AG20443 (cell line): ENCODE results near the gene SPP2.
A peak's percentile ranks its signal among the peaks of the same experiment; 100 is the strongest.

Experiments
- DNase-seq: peaks from one replicate; pipeline ENCODE4 v3.0.0; 2012; ENCODE audit warnings: low spot score, mixed read lengths

The SPP2 gene

DNA sequence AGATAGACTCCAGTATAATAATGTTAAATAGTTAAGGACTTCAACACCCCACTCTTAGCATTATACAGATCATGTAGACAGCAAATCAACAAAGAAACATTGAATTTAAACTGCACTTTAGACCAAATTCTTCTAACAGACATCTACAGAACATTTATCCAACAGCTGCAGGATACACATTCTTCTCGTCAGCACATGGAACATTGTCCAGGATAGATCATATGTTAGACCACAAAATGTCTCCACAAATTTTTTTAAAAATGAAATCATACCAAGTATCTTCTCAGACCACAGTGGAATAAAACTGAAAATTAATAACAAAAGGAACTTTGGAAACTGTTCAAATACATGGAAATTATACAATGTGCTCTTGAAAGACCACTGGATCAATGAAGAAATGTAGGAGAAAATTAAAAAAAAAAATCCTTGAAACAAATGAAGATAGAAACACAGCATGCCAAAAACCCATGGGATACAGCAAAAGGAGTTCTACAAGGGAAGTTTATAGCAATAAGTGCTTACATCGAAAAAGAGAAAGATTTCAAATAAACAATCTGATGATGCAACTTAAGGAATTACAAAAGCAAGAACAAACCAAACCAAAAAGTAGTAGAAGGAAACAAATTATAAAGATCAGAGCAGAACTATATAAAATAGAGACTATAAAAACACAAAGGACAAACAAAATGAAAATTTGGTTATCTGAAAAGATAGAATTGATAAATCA is 12.3 kb upstream of the SPP2 start:
- no peak for DNase-seq

DNA sequence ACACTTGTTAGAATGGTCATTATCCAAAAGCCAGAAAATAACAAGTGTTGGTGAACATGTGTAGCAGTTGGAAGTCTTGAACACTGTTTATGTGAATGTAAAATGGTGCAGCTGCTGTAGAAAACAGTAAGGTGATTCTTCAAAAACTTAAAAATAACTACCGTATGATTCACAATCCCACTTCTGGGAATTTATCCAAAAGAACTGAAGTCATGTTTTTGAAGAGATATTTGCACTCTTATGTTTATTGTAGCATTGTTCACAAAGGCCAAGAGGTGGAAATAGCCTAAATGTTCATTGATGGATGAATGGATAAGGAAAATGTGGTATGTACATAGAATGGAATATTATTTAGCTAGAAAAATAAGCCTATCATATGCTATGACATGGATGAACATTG is 6.3 kb upstream of the SPP2 start:
- DNase-seq, result no peak

DNA sequence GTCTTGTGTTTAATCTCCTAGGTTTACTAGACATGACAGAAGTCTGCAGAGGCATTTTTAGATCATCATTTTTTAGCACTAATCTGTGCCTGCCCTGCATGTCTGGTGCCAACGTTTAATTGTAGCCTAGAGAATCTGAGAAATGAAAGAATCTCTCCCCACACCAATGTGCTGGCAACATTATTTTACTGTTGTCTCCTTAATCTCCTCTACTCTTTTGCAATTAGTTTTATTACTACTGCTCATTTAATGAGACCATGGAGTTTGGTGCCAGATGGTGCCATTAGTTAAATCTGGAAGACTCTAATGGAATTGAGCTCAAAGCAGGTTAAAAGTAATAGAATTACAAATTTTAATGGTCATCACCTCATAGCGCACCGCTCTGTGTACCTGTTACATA is 4.0 kb upstream of the SPP2 start:
- no peak for DNase-seq

DNA sequence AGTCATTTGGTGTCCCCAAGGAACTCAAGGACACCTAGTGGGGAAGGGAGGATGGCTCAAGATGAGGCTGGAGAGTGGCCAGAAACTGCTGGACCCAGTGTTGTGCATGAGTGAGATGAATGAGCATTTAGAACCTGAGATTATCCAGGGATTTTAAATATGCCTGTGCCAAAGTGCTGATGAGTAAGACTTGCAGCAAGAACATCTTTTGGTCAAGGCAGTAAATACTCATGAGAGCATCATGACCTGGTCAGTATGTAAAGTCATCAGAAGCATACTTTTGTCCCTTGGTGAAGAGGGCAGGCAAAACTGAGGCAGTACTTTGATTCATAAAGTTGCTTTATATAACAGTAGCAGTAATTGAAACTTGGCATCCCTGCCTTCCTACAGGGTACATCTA is 3.1 kb upstream of the SPP2 start:
- DNase-seq, result no peak

DNA sequence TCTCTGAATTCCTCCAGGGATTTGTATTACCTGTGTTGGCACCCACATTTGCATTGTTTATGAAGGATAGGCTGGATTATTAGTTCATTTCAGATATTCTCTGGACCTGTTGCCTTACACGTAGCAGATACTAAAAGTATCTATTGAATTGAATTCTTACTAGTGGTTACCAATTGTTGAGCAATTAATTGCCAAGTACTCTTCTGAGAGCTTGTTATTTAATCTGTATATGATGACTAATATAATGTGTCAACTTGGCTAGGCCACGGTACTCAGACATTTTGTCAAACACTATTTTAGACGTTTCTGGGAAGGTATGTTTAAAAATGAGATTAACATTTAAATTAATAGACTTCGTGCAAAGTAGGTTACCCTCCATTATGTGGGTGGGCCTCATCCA is 2.5 kb upstream of the SPP2 start:
- no peak for DNase-seq

DNA sequence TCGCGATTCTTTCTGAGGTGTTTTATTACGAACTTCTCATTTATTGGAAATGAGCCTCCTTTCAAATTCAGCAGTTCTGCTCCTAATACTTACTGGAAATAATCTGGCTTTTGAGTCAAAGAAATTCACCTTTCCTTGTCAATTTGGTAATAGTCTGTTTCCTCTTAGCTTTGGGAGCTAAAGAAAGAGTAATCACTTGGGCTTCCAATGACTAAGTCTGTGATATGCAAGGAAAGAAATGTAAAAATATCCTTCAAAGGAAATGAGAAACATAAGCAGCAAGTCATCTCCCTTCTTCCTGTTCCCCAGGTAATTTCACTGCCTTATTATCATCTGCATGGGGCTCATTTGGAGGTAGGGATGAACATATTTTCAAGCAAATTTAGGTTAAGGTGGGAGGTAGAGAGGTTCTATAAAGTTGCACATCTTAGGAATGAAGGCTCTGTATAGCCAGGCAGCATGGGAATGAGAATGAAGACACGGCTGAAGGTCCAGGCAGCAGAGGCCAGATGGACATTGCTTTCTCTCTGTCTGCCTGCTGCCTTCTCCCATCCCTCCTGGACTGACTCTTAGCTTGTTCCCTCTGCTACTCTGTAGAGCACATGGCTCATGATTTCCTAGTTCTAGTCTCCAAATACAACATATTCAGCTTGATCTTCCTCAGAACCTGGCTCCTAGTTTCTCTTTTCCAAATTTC is 1.0 kb downstream of the SPP2 start:
- DNase-seq, result no peak

DNA sequence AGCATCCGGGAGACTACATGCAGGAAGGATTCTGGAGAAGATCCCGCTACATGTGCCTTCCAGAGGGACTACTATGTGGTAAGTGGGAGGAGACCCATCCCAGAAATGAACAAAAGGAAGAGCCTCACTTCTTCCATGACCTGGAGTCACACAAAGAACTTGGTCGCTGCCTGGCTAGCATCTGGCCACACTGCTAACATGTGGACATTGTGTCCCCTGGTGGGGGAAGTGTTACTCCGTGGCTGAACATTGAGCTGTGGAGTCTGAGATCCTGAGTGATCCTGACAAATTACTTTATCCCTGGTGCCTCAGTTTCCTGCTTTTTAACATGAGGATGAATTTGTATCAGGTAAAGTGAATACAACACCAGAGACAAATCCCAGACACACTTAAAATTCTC is 8.4 kb downstream of the SPP2 start:
- DNase-seq, result no peak

DNA sequence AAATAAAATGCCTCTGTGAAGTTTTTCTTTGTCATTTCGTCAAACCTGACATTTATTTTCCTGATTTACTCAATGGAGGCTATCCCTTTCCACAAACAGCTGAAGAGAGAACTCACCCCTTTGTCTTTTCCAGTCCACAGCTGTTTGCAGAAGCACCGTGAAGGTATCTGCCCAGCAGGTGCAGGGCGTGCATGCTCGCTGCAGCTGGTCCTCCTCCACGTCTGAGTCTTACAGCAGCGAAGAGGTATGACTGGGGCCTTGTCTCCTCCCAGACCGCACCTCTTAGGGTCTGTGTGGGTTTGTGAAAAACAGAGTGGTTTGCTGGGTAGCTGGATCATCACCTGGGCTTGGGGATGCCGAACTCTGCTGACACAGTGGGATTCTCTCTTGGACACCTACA is 9.7 kb downstream of the SPP2 start:
- no peak for DNase-seq

DNA sequence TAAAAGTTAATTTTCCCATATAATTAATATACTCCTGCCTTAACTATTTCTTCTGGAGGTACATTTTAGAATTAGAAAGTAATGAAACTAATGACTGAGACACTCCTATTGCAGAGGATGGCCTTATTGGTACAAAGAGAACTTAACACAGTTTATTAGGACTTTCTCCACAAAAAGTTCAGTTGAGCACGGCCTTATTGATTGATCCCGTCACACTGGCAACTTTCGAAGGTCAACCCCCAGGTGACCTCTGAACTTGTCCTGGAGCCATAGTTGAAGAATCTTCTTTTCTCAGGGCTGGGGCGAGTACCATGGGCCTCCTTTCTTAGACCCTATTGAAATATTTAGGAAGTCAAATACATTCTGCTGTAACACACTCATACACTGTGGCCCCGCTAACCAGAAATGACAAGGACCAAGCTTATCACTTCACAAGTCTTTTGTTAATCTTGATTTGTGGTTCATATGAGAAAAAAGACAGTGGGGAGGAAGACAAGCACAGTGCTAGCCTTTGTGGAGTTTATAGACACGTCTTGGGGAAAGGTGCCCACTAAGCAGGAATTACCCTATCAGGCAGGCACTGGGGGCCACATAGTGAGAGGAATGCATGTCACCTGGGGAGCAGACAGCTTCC is 11.2 kb downstream of the SPP2 start:
- DNase-seq, result no peak

DNA sequence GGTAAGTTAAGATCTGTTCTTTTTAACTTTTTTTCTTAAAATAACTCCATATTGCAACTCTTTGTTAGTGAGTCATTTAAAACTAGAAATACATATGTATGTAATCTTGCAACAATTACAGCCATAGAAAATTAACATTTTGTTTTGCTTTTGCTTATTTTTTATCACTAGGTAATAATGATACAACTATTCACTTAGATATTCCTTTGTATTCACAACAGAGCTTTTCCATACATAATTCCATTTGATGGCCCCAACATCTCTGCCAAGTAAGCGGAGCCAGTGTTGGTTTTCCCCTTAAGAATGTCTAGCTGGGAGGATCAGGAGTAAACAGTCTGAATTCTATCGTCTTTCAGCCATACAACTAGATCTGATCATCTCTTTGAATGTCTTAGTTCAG is 16.1 kb downstream of the SPP2 start:
- no peak for DNase-seq

DNA sequence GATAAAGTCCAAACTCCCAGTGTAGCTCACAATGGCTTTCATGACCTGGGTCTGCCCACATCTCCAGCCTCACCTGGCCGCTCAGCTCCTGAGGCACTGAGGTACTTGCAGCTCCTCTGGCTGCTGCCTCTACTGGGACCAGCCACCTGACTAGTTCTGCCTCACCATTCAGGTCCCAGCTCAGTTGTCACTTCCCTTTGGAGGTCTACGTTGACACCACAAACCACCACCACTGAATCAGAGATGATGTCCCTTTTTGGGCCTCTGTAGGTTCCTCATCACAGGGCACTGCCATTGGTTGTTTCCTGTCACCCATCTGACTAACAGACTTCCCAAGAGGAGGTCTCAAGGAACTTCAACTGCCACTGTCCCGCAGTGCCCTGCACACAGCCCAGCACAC is 21.2 kb downstream of the SPP2 start:
- DNase-seq, result no peak

DNA sequence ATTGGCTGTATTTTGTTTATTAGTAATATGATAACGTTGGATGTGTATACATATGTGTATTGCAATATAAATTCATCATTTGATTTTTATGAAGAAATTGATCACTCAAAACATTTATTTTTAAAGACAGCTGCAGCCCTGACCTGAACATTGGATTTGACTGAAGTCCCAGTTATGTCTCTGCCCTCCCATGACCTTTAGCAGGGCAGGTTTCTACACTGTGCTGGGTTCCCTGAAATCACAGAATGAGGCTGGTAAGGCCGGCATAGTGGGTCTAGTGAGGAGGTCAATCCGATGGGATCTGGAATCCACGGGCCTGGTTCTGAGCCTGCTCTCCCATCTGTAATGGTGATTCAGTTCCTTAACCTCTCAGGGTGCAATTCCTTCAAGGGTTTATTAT is 22.0 kb downstream of the SPP2 start:
- no peak for DNase-seq

DNA sequence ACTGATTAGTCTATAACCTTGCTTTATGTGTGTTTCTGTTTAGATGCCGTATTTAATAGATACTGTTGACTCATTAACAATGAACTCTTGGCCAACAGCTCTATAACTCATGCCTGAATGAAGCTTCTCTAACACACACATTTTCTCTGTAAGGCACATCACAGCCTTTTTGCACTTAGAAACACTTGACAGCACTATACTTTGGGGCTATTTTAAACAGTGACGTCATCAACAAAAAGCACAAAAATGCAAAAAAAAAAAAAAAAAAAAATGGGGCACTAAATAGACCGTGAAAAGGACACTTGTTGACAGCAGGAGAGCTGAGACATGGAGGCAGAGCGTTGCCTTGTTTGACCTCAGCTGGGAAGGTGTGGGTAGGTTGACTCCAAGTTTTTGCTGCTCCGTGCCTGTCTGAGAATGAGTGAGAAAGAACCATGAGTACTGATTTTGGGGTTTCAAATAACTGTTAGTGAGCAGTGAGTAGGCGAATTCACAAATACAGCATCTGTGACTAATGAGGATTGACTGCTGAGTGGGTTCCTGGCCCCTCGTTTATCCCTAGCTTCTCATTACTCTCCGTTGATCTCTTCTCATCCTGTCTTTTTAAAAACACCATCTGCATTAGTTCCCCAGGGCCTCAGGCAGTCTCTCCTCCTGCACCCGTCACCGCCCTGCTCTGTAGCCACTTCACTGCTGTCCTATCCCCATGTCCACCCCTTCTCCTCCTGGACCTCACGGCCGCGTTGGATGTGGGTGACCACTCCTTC is 24.4 kb downstream of the SPP2 start:
- DNase-seq, result no peak

DNA sequence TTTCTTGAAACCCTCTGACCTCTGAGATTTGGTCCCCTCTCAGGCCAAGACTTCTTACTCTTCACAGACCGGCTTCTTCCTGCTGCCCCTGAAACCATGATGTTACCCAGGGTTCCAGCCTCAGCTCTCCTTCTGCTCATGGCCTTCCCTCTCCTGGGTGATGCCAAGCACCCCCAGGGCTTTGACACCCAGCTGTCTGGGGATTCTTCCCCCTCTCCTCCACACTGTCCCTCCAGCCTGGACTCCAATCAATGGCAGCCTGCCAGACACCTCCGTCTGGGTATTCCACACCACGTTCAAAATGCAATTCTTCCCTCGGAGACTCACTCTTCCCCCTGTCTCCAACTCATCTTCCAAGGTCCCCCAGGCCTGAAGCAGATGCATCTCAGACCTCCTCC is 25.0 kb downstream of the SPP2 start:
- no peak for DNase-seq

DNA sequence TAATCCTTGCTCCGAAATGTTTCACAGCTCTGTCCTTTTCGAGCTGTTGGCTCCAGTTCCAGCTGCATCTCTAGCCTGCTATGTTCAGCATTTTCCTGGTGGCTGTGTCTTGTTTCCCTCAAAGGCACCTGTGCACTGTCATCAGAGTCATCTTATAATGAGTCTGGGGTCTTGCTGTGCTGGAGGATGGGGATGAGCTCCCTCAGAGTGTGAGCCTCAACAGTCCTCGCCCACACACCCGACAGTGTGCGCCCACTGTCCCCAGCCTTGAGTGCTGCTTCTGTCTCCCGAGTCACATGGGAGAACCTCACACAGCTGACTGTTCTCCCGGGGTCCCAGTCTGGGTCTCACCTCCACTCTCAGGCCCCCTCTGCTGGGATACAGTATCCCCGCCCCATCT is 25.4 kb downstream of the SPP2 start:
- no peak for DNase-seq

DNA sequence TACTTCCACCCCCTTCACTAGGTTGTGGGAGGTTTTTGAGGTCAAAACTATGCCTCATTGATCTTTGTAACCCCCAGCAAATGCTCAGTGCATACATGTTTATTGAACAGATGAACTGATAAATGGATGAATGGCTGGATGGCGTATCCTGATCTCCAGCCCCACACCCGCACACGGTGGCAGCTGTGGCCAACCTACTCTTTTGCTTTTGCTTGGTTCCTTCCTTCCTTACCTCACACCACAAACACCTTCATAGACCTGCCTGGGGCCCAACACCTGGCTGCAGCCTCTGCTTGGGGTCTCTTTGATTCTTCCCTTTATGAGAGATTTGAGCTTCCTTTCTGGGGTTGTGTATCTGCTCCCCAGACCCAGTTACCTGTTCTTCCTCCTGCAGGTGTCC is 25.9 kb downstream of the SPP2 start:
- DNase-seq, result no peak

DNA sequence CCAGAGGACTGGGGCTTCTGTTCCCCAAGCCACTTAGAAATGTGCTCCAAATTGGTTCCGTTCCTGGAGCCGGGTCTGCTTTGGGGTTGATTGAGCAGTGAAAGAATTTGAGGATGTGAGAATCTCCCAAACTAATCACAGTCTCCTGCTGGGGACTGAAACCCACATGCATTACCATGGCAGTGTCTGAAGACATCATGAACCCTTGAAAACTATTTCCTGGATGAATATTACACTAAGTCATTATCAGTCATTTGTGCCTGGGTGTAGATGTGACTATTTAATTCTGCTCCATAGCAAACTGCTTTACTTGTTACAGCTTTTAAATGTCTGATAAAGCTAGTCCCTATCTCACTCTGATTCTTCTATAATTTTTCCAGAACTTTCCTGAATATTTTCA is 27.6 kb downstream of the SPP2 start:
- DNase-seq, result no peak

DNA sequence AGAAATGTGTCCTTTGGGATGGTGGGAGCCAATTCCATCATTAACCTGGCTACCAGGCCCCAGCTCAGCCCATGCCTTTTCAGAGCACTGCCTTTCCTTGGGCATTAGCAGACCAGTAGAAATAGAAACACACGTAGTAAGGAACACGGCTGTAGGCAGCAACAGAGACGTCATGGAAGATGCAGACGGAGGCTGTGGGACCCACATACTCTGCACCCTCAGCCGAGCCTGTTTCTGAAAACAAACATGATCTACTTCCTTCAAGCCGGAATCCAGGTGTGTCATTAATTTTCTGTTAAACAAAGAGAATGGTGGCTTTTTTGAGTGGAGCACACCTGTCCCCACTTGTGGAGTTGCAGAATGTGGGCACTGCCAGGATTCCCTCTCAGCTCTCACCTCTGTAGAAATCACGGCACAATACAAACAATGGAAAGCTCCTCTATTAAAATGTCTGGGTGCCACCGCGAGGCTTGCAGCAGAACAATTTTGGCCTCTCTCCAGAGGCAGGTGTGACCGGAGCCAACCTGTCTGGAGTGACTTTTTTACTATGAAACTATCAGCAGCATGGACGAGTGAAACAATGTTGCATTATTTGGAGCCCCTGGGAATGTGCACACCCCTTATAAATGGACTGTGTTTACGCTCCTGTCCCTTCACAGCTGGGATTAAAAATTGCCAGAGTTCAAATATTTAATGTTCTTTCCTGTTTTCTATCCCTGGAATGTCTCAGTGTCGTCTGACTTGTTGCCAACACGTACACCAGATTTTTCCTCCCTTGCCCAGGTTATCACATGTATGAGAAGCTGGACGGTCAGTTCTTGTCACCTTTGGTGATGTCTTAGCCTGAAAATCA is 31.7 kb downstream of the SPP2 start:
- DNase-seq, result no peak

DNA sequence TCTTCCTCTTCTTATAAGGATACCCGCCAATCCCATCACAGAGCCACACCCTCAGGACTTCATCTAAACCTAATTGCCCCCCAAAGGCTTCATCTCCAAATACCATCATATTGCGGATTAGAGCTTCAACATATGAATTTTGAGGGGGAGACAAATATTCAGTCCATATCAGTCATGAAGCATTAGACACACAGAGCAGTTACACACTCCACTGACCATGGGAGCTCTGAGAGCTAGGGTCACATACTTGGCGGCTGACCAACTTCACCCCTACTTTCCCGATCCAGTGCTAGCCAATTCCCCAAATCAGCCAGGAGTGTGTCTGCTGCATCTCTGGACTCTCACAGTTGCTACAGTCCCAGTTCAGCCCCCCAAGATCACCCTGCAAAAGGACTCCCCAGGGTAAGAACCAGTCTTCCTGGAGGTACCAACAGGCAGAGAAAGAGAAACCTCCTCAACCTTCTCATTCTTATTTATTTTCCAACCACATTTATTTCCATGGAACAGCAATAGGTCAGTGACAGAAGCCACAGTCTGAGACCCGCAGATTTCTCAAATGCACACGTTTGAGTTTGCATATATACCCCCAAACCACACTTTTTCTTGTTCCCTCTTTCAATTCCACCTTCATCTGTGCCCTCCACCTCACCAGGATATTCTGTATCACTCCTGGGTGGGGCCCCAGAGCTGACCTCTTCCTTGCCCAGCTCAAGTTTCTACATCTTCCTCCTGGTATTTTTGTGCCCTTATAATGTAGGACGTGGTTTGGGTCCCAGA is 33.3 kb downstream of the SPP2 start:
- no peak for DNase-seq

DNA sequence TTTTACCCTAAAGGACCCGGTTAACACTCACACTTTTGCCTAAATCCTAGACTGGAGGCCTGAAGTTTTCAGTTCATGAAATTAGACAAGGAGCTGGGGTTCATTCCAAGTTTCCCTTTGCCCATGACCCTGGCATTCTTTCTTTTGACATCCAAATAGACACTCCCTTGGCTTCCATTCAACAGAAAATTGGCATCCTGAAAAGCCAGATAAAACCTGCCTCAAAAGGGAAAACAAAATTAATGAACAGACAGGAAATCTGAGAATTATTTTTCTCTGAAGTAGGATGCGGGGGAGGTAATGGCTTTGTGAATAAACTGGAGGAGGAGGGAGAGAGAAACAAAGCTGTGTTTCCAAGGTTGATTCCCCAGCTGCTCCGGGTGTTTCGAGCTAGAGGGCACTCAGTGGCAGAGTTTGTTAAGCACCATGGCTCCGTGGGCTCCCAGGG is 41.0 kb downstream of the SPP2 start:
- DNase-seq, result peak; percentile 20

DNA sequence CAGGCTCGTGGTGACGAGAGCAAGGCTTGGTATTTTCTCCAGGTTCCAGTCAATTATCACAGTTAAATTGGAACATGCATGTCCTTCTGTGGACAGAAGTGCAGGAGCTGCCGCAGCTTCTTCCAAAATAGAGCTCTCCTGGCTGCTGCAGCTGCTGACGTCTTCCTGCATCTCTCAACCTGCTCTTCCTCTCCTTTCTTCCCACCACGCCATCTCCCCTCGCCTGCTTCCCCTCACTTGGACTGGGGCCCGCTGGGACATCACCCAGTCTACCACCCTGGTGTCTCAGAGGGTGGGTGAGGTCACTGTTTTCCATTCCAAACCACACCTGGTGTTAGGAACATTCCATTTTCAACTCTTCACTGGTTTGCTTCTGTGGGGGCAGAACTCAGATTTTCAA is 41.4 kb downstream of the SPP2 start:
- DNase-seq, result no peak
